H9 (cell line): Measurements from ENCODE around the gene NSUN7. TPM values are rescaled to one million over a fixed set of nuclear protein-coding genes. Genes with fewer than 3 reads are reported as not detected.

Experiments used
- DNase-seq: peaks from one replicate; pipeline ENCODE4 v3.0.0-alpha.2; 2017
- H2AFZ ChIP-seq: one replicate; pipeline ENCODE4 v1.6.1; 2013; ENCODE audit warnings: mild to moderate bottlenecking, low read length, control low read depth, moderate library complexity
- H2AK5ac ChIP-seq: 2 replicates; pipeline ENCODE4 v1.6.1; 2013; ENCODE audit warnings: low read length, control low read depth, mixed read lengths; ENCODE audit not compliant: insufficient read length
- H2BK120ac ChIP-seq: one replicate; pipeline ENCODE4 v1.6.1; 2013; ENCODE audit warnings: low read depth, mild to moderate bottlenecking, low read length, control low read depth, inconsistent platforms; ENCODE audit not compliant: poor library complexity, severe bottlenecking
- H2BK12ac ChIP-seq: 2 replicates; pipeline ENCODE4 v1.6.1; 2013; ENCODE audit warnings: low read length, control low read depth, mixed read lengths, low read depth; ENCODE audit not compliant: insufficient read length
- H2BK15ac ChIP-seq: 2 replicates; pipeline ENCODE4 v1.6.1; 2013; ENCODE audit warnings: low read depth, low read length, control low read depth
- H2BK20ac ChIP-seq: one replicate; pipeline ENCODE4 v1.6.1; 2013; ENCODE audit warnings: low read depth, mild to moderate bottlenecking, low read length, control low read depth, inconsistent platforms; ENCODE audit not compliant: poor library complexity, severe bottlenecking
- H2BK5ac ChIP-seq: 2 replicates; pipeline ENCODE4 v1.6.1; 2013; ENCODE audit warnings: low read length, control low read depth, mixed read lengths; ENCODE audit not compliant: insufficient read length
- H3K14ac ChIP-seq: 2 replicates; pipeline ENCODE4 v1.6.1; 2013; ENCODE audit warnings: low read length, control low read depth; ENCODE audit not compliant: insufficient read depth
- H3K18ac ChIP-seq: 2 replicates; pipeline ENCODE4 v1.6.1; 2013; ENCODE audit warnings: low read depth, mild to moderate bottlenecking, mixed read lengths, low read length, control low read depth; ENCODE audit not compliant: insufficient read length
- H3K23ac ChIP-seq: 2 replicates; pipeline ENCODE4 v1.6.1; 2013; ENCODE audit warnings: low read length, control low read depth, mixed read lengths, low read depth; ENCODE audit not compliant: insufficient read length
- H3K23me2 ChIP-seq: 2 replicates; pipeline ENCODE4 v1.6.1; 2013; ENCODE audit warnings: low read depth, mild to moderate bottlenecking, mixed read lengths, low read length, control low read depth; ENCODE audit not compliant: insufficient read length, poor library complexity, severe bottlenecking
- H3K27ac ChIP-seq: 2 replicates; pipeline ENCODE4 v1.5.1; 2013; ENCODE audit warnings: low read length, control low read depth, mixed read lengths, low read depth; ENCODE audit not compliant: insufficient read length
- H3K27me3 ChIP-seq: 2 replicates; pipeline ENCODE4 v1.6.1; 2013; ENCODE audit warnings: low read length, control low read depth, inconsistent platforms; ENCODE audit not compliant: insufficient read depth
- H3K4ac ChIP-seq: 2 replicates; pipeline ENCODE4 v1.6.1; 2013; ENCODE audit warnings: low read depth, mild to moderate bottlenecking, control low read depth, inconsistent platforms, low read length, moderate library complexity
- H3K4me1 ChIP-seq: 2 replicates; pipeline ENCODE4 v1.6.1; 2013; ENCODE audit warnings: low read length, control low read depth, inconsistent platforms; ENCODE audit not compliant: insufficient read depth
- H3K4me2 ChIP-seq: 2 replicates; pipeline ENCODE4 v1.6.1; 2013; ENCODE audit warnings: low read length, control low read depth, mixed read lengths; ENCODE audit not compliant: insufficient read length, insufficient read depth
- H3K56ac ChIP-seq: 2 replicates; pipeline ENCODE4 v1.6.1; 2013; ENCODE audit warnings: low read depth, mild to moderate bottlenecking, mixed read lengths, low read length, control low read depth; ENCODE audit not compliant: insufficient read length
- H3K79me1 ChIP-seq: 2 replicates; pipeline ENCODE4 v1.6.1; 2013; ENCODE audit warnings: low read depth, mild to moderate bottlenecking, moderate library complexity, low read length, control low read depth, inconsistent platforms; ENCODE audit not compliant: insufficient read depth, poor library complexity, severe bottlenecking
- H3K79me2 ChIP-seq: 2 replicates; pipeline ENCODE4 v1.6.1; 2013; ENCODE audit warnings: low read length, control low read depth, inconsistent platforms; ENCODE audit not compliant: insufficient read depth
- H3K9ac ChIP-seq: 2 replicates; pipeline ENCODE4 v1.6.1; 2013; ENCODE audit warnings: low read length, control low read depth, mixed read lengths; ENCODE audit not compliant: insufficient read length; ENCODE audit errors: extremely low read depth
- H3K9me3 ChIP-seq: one replicate; pipeline ENCODE4 v1.6.1; 2013; ENCODE audit warnings: low read depth, low read length, inconsistent platforms; ENCODE audit not compliant: control insufficient read depth
- H3T11ph ChIP-seq: one replicate; pipeline ENCODE4 v1.6.1; 2013; ENCODE audit warnings: mild to moderate bottlenecking, low read length, control low read depth, inconsistent platforms
- H4K20me1 ChIP-seq: one replicate; pipeline ENCODE4 v1.6.1; 2013; ENCODE audit not compliant: control insufficient read depth, insufficient read length, insufficient read depth
- H4K5ac ChIP-seq: 2 replicates; pipeline ENCODE4 v1.6.1; 2013; ENCODE audit warnings: low read depth, mild to moderate bottlenecking, mixed read lengths, low read length, control low read depth; ENCODE audit not compliant: insufficient read length
- H4K8ac ChIP-seq: replicated peaks from 2 replicates; pipeline ENCODE4 v1.6.1; 2013; ENCODE audit warnings: low read length, control low read depth, mixed read lengths, low read depth; ENCODE audit not compliant: insufficient read length
- H4K91ac ChIP-seq: 2 replicates; pipeline ENCODE4 v1.6.1; 2013; ENCODE audit warnings: low read depth, mild to moderate bottlenecking, moderate library complexity, mixed read lengths, low read length, control low read depth; ENCODE audit not compliant: insufficient read length
- H3K27ac Mint-ChIP-seq, 3 experiments: 2 replicates in 2 of 3; 3 replicates in 1 of 3; pipeline ENCODE4 v1.8.0; 2020 to 2021; ENCODE audit warnings: mixed read lengths in 3 of 3, mild to moderate bottlenecking in 1 of 3, moderate library complexity in 1 of 3
- H3K27me3 Mint-ChIP-seq: 2 replicates; pipeline ENCODE4 v1.8.0; 2021; ENCODE audit warnings: low read depth, mild to moderate bottlenecking, moderate library complexity, mixed read lengths
- H3K36me3 Mint-ChIP-seq, 3 experiments: 2 replicates in 2 of 3; 3 replicates in 1 of 3; pipeline ENCODE4 v1.8.0; 2020 to 2021; ENCODE audit warnings: low read depth in 3 of 3, mixed read lengths in 3 of 3; ENCODE audit not compliant: insufficient read depth in 1 of 3
- H3K4me1 Mint-ChIP-seq, 2 experiments: 2 replicates each; pipeline ENCODE4 v1.8.0; 2020; ENCODE audit warnings: mixed read lengths in 2 of 2
- H3K4me3 Mint-ChIP-seq, 2 experiments: 2 replicates in 1 of 2; 3 replicates in 1 of 2; pipeline ENCODE4 v1.8.0; 2020 to 2021; ENCODE audit warnings: mild to moderate bottlenecking in 2 of 2, mixed read lengths in 2 of 2, moderate library complexity in 1 of 2
- H3K9me3 Mint-ChIP-seq, 2 experiments: 2 replicates in 1 of 2; 3 replicates in 1 of 2; pipeline ENCODE4 v1.8.0; 2020; ENCODE audit warnings: mild to moderate bottlenecking in 2 of 2, mixed read lengths in 2 of 2, moderate library complexity in 1 of 2
- CTCF ChIP-seq: fragments of 200-600 bp; sonication (generic); conservative IDR thresholded peaks from 3 replicates; pipeline ENCODE4 v1.8.0; 2021; ENCODE audit warnings: antibody characterized with exemption, mild to moderate bottlenecking
- WGBS: extraction: QIAGEN DNeasy Blood & Tissue Kit; methylation state at CpG from one replicate; pipeline ENCODE4 v1.1.7; 2013; ENCODE audit warnings: missing lambda C conversion rate, low lambda C conversion rate, mixed read lengths; ENCODE audit not compliant: insufficient read length; ENCODE audit errors: extremely low coverage; 5-methylcytosine and 5-hydroxymethylcytosine counted together
- total RNA-seq: library from RNA; stranded (reverse); gene quantifications from 2 replicates; pipeline ENCODE4 v1.2.1, GENCODE V29; 2021

NSUN7 gene
- total RNA-seq, 1 experiment from 2014 or later = 15.9 TPM

GRCh38 chr4:40747207-40747835 is 2.4 kb upstream of the NSUN7 start:
- H3K9ac ChIP-seq = no peak overlapping the region
- no peaks in the 10 kb centered on the region for H4K20me1 ChIP-seq
- H3K14ac ChIP-seq = no peak overlapping the region
- no peak overlapping the region for H3K4ac ChIP-seq
- no peaks in the 10 kb centered on the region for H3K27me3 ChIP-seq
- no peak overlapping the region for H4K91ac ChIP-seq
- no peak overlapping the region for H3T11ph ChIP-seq
- no peak overlapping the region for H2AK5ac ChIP-seq
- H4K8ac ChIP-seq = no peak overlapping the region
- H3K4me2 ChIP-seq = no peak overlapping the region
- H2BK12ac ChIP-seq = no peak overlapping the region
- no peak overlapping the region for H3K18ac ChIP-seq
- no peak overlapping the region for H3K56ac ChIP-seq
- H3K23ac ChIP-seq = no peak overlapping the region
- no peaks in the 10 kb centered on the region for H3K27me3 Mint-ChIP-seq
- no peaks in the 10 kb centered on the region for H3K79me2 ChIP-seq
- peaks cover 10% of the 10 kb centered on the region for H3K23me2 ChIP-seq
- DNase-seq = no peak
- H2BK15ac ChIP-seq = no peak overlapping the region
- H3K27ac ChIP-seq = no peak overlapping the region
- H3K4me1 ChIP-seq = peaks cover 4% of the 10 kb centered on the region; the same call in 1 of the 2 replicates
- no peak overlapping the region for H2BK5ac ChIP-seq
- H3K36me3 Mint-ChIP-seq = peaks cover 7 to 12% (median 12%) of the 10 kb centered on the region in 3 experiments
- WGBS = no CpG with 5 or more reads among the region's 2 CpGs
- no peak overlapping the region for H2BK20ac ChIP-seq
- no peak overlapping the region for H3K4me3 Mint-ChIP-seq
- no peak overlapping the region for H2BK120ac ChIP-seq
- H3K9me3 ChIP-seq = no peaks in the 10 kb centered on the region
- H3K9me3 Mint-ChIP-seq = peaks cover 6% of the 10 kb centered on the region in 2 experiments; a peak in 3 of 5 replicates
- H3K27ac Mint-ChIP-seq = no peak overlapping the region
- H2AFZ ChIP-seq = no peak overlapping the region
- no peak for TF ChIP-seq CTCF
- H3K79me1 ChIP-seq = no peaks in the 10 kb centered on the region
- H3K4me1 Mint-ChIP-seq = peaks cover 14 to 17% of the 10 kb centered on the region in 2 experiments
- H4K5ac ChIP-seq = no peak overlapping the region
